Measurements from ENCODE around the gene MCFD2.
A peak's percentile ranks its signal among the peaks of the same experiment; 100 is the strongest.

Gene MCFD2

DNA sequence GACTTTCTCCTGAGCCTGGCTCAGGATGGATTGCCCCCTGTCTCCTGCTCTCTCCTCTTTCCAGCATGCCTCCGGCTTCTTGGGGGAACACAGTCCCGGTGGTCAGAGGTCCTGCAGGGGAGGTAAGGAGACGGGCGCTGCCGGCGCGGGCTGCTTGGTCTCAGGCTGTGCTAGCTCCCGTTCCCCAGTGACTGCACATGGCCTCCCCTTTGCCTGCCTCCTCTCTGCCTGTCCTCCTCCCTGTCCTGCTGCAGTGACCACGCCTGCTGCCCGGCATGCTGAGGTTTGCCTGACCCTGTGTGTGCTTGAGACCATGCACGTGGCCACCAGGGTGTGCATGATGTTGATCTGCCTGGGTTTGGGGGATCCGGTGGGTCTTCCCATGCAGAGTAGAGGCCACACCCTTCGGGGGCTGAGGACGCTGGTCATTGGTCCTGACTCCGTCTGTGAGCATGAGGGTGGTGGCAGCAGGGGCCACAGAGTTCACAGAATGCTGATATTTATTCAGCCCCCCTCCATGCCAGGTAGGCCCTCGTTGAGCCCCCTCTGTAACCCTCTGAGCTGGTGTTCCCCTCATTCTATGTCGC, 42.9 kb upstream of the MCFD2 start:
- DNase-seq (ENCODE audit: low read depth): no peak
- TF ChIP-seq, protein P1, sequence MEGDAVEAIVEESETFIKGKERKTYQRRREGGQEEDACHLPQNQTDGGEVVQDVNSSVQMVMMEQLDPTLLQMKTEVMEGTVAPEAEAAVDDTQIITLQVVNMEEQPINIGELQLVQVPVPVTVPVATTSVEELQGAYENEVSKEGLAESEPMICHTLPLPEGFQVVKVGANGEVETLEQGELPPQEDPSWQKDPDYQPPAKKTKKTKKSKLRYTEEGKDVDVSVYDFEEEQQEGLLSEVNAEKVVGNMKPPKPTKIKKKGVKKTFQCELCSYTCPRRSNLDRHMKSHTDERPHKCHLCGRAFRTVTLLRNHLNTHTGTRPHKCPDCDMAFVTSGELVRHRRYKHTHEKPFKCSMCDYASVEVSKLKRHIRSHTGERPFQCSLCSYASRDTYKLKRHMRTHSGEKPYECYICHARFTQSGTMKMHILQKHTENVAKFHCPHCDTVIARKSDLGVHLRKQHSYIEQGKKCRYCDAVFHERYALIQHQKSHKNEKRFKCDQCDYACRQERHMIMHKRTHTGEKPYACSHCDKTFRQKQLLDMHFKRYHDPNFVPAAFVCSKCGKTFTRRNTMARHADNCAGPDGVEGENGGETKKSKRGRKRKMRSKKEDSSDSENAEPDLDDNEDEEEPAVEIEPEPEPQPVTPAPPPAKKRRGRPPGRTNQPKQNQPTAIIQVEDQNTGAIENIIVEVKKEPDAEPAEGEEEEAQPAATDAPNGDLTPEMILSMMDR (conservative IDR thresholded peaks at IDR 0.05; ENCODE audit: control insufficient read depth, insufficient read depth, low read depth, low read length): no peak
- no peak overlapping the region for H3K4me3 ChIP-seq (ENCODE audit: control insufficient read depth, low read depth, low read length)

DNA sequence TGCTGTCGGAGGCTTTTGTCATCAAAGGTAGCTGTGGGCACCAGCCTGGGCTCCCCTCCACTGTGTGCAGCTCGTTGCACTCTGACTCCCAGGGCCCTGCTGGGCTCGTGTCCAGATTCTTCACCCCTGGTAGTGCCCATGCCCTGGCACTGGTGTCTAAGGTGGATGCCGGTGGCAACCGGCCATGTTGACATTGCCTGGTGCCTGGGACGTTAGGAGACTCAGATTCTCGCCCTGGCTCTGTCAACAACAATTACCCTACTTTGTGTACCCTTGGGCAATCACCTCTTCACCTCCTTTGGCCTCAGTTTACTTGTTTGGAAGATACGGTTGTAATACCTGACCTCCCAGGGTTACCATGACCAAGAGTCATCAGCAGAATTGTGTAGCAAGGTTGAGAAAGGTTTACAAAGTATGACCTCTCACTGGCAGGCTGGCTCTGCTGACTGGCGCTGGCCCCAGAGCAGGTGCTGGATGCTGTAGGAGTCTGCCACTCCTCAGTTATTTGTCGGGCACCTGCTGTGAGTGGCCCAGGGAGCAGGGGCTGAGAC, 41.5 kb upstream of the MCFD2 start:
- no peak overlapping the region for H3K4me3 ChIP-seq (ENCODE audit: control insufficient read depth, low read depth, low read length)
- TF ChIP-seq, protein P1 (conservative IDR thresholded peaks at IDR 0.05; ENCODE audit: control insufficient read depth, insufficient read depth, low read depth, low read length): no peak
- DNase-seq (ENCODE audit: low read depth): no peak

DNA sequence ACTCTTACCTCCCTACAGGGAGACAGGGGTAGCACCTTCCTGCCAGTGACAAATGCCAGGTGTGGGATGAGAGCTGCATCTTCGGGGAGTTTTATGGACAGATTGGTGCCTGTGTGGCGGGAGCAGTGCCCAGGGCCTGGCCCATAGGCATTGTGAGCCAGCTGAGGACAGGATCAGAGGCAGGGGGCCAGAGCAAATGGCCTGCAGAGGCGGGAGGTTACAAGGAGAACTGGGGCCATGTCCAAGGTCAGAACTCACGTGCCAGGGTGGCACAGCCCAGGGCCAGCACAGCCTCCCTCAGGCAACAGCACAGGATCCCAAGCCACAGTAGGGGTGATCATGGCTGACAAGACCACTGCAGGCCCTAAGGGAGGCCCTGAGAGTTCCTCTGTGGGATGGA, 40.2 kb upstream of the MCFD2 start:
- TF ChIP-seq, protein P1 (conservative IDR thresholded peaks at IDR 0.05; ENCODE audit: control insufficient read depth, insufficient read depth, low read depth, low read length): no peak
- no peak overlapping the region for H3K4me3 ChIP-seq (ENCODE audit: control insufficient read depth, low read depth, low read length)
- DNase-seq (ENCODE audit: low read depth): no peak

DNA sequence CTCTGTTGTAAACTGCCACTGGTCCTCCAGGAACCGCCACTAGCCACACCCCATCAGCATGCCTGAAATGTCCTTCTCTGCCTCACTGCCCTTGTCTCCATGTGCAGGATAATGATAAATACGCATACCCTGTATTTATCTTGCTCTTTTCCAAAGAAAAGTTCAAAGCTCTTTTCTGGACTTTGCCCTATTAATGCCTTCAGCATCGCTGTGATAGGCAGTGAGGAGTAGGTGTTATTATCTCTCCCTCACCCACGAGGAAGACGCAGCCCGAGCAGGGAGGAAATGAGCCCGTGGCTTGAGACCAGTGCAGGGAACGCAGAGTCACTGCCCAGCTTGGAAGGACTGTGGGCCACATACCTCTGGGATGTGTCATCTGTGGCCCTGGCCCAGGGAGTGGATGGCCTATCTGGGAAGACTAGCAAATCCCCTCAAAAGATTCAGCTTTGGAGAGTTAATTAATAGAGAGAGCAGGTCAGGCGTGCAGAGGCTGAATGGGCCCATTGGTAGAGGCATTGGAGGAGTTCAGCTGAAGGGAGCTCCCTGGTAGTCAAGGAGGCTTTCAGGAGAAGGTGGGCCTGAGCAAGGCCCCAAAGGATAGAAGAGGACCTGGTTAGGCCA, 39.5 kb upstream of the MCFD2 start:
- DNase-seq (ENCODE audit: low read depth): peak; percentile 88
- H3K4me3 ChIP-seq (ENCODE audit: control insufficient read depth, low read depth, low read length): no peak overlapping the region
- TF ChIP-seq, protein P1 (conservative IDR thresholded peaks at IDR 0.05; ENCODE audit: control insufficient read depth, insufficient read depth, low read depth, low read length): no peak

DNA sequence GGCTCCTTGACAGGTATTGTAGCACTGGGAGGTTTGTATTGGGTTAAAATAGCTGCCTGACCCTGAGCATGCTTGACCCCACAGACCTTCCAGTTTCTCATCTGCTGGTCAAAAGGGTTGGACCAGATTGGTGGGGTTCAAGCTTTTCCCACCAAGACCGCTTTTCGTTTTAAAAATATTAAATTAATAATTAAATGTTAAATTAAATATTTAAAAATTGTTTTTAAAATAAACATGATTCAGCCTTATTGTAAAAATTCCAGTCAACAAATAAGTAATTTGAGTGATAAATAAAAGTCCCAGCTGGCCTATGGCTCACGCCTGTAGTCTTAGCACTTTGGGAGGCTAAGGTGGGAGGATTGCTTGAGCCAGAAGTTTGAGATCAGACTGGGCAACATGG, 36.6 kb upstream of the MCFD2 start:
- TF ChIP-seq, protein P1 (conservative IDR thresholded peaks at IDR 0.05; ENCODE audit: control insufficient read depth, insufficient read depth, low read depth, low read length): no peak
- no peak for DNase-seq (ENCODE audit: low read depth)
- no peak overlapping the region for H3K4me3 ChIP-seq (ENCODE audit: control insufficient read depth, low read depth, low read length)

DNA sequence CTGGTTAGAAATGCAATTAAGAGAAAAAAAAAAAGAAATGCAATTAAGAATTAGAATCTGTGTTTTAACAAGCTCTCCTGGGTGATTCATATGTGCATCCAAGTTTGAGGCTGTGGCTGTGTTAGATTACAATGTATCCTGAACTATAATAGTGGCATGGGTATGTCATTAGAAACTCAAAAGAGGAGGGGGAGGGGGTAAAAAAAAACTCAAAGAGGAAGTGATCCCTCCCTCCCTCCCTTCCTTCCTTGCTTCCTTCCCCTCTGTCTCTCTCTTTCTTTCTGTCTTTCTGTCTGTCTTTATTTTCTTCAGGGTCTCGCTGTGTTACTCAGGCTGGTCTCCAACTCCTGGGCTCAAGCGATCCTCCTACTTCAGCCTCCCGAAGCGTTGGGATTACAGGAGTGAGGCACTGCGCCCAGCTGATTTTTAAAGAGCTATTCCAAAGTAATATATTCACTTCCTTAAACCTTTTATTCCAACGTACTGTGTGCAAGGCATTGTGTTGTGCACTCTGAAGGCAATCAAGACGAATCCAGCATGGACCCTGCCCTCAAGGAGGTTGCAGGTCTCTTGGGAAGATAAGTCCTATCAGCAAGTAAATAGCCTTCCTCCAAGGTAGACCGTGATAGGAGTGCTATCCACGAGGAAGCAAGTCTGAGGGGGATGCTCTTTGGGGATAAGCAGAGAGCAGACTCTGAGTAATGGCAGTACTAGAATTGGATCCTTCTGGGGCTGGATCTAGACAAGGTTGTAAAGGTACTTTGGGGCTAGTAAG, 35.9 kb upstream of the MCFD2 start:
- H3K4me3 ChIP-seq (ENCODE audit: control insufficient read depth, low read depth, low read length): no peak overlapping the region
- TF ChIP-seq, protein P1 (conservative IDR thresholded peaks at IDR 0.05; ENCODE audit: control insufficient read depth, insufficient read depth, low read depth, low read length): no peak
- DNase-seq (ENCODE audit: low read depth): no peak
